Ovary (tissue), 3 donors: ENCODE data around the gene MYO9B.

Experiments
- EP300 ChIP-seq: sonication (generic); formaldehyde crosslinking; IDR thresholded peaks from one replicate; pipeline ENCODE4 v1.6.1; 2017; ENCODE audit warnings: antibody characterized with exemption
- POLR2A ChIP-seq: fragments of 450-650 bp; IDR thresholded peaks from one replicate; pipeline ENCODE4 v1.6.1; 2017; ENCODE audit warnings: antibody characterized with exemption, mild to moderate bottlenecking, moderate library complexity
- TF ChIP-seq, protein P1 (sequence below), 3 donors: fragments of 450-650 bp in 2 of 3; fragments of 200-600 bp in 1 of 3; IDR thresholded peaks; one replicate each; pipeline versions ENCODE4 v1.5.1 to v1.8.0; 2016 to 2022; ENCODE audit warnings: antibody characterized with exemption in 3 of 3, mild to moderate bottlenecking in 1 of 3
- donor health status: DM: no; HTN: no; CAD: no.

- no peak for TF ChIP-seq EP300
- TF ChIP-seq, protein P1, sequence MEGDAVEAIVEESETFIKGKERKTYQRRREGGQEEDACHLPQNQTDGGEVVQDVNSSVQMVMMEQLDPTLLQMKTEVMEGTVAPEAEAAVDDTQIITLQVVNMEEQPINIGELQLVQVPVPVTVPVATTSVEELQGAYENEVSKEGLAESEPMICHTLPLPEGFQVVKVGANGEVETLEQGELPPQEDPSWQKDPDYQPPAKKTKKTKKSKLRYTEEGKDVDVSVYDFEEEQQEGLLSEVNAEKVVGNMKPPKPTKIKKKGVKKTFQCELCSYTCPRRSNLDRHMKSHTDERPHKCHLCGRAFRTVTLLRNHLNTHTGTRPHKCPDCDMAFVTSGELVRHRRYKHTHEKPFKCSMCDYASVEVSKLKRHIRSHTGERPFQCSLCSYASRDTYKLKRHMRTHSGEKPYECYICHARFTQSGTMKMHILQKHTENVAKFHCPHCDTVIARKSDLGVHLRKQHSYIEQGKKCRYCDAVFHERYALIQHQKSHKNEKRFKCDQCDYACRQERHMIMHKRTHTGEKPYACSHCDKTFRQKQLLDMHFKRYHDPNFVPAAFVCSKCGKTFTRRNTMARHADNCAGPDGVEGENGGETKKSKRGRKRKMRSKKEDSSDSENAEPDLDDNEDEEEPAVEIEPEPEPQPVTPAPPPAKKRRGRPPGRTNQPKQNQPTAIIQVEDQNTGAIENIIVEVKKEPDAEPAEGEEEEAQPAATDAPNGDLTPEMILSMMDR (IDR thresholded peaks at IDR 0.05) = no peak
- no peak for TF ChIP-seq POLR2A
These were observed 34.5 kb downstream of the MYO9B start for GRCh38 chr19:17109962-17110598.
